CD4-positive, alpha-beta T cell treated with Interleukin-4 for 4 hours (primary cell): ENCODE results near the gene CLEC4G.
"Not testable (repeated sequence)": the region's sequence is repeated elsewhere in the genome, so short reads cannot be mapped to it uniquely, and the experiment has no call there.

Experiments
- DNase-seq: peaks from one replicate; pipeline ENCODE4 v3.0.0-alpha.2; 2020

The CLEC4G gene, protein sequence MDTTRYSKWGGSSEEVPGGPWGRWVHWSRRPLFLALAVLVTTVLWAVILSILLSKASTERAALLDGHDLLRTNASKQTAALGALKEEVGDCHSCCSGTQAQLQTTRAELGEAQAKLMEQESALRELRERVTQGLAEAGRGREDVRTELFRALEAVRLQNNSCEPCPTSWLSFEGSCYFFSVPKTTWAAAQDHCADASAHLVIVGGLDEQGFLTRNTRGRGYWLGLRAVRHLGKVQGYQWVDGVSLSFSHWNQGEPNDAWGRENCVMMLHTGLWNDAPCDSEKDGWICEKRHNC

GRCh38 chr19:7732045-7732444 is at the start of gene CLEC4G:
Gene CLEC4G, minus strand, starts transcription at chr19:7732110. Its CDS starts 8 bp downstream, at chr19:7732102.
- no peak for DNase-seq

GRCh38 chr19:7781157-7781556 is 49.2 kb upstream of the CLEC4G start:
- DNase-seq = no peak

DNA sequence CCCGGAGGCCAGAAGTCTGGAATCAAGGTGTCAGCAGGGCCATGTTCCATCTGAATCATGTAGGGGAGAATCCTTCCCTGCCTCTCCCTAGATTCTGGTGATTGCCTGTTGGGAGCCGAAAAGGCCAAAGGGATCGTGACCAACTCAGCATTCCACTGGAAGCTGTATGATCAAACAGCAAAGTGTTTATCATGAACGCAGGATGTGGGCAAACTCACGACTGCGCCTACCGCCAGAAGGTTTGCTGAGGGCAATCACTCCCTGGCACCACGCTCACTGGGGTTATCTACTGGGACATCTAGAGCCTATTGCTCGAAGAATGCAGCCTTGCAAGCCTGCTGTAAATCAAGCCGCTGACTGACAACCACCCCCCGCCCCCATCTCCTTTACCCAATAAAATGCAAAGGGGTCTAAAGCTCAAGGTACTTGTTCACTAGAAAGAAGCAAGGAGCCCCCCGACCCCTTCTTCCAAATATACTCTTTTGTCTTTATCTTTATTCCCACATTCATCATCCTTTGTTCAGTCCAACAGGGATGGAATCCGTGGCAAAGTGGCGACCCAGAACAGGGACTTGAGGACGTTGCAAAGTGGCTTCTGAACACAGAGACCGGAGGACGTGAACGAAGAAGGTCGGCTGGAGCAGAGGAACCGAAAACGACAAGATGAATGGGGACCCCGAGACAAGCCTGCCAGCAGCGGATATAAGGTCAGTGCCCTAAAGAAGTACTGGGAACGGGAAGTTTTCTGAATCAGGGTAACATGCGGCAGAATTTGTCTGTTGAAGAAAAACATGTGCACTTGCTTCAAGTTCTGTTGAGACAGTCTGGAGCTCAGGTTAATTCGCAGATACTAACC is 47.9 kb upstream of the CLEC4G start:
- no peak for DNase-seq

DNA sequence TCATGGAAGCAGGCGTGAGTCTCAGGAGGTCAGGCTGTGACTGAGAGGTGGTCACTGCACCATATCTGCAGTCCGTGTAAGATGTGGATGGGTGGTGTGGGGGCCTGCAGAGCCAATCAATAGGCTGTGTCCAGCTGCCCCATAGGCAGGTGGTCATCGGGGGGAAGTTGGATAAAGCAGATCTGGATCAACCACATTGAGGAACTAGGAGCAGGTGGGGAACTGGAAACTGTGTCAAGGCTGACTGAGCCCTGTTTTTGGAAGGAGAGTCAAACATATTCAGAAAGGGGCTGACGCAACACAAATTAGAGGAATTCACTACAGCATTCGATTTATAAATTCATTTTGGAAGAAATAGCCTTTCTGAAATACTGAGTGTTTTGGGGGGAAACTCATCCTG is 46.2 kb upstream of the CLEC4G start:
- DNase-seq = no peak

- no peak for DNase-seq
Measured at GRCh38 chr19:7775761-7776160, 43.9 kb upstream of the CLEC4G start.

GRCh38 chr19:7773841-7774240 is 41.9 kb upstream of the CLEC4G start:
- no peak for DNase-seq

DNA sequence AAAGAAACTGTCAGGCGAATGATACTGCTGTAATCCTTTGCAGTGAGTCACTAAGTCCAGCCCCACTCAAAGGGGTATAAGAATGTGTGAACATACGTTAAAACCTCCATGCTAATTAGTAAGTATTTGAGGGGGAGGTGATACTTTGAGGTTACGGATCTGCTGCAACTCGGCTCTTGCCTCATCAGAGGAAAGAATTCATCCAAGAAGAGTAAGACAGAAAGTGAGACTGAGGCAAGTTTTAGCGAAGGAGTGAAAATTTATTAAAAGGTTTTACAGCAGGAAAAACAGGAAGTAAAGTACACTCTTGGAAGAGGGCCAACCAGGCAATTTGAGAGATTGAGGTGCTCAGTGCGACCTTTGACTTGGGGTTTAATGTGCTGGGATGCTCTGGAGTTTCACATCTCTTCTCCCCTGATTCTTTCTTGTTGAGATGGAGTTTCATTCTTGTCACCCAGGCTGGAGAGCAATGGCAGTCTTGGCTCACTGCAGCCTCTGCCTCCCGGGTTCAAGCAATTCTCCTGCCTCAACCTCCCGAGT is 40.9 kb upstream of the CLEC4G start:
- peak; percentile 59 for DNase-seq

- DNase-seq = no peak
Measured at GRCh38 chr19:7771072-7771471, 39.2 kb upstream of the CLEC4G start.

GRCh38 chr19:7769171-7769570 is 37.3 kb upstream of the CLEC4G start:
- no peak for DNase-seq

GRCh38 chr19:7767487-7767886 is 35.6 kb upstream of the CLEC4G start:
- DNase-seq = no peak

GRCh38 chr19:7766535-7766934 is 34.6 kb upstream of the CLEC4G start:
- DNase-seq = no peak

DNA sequence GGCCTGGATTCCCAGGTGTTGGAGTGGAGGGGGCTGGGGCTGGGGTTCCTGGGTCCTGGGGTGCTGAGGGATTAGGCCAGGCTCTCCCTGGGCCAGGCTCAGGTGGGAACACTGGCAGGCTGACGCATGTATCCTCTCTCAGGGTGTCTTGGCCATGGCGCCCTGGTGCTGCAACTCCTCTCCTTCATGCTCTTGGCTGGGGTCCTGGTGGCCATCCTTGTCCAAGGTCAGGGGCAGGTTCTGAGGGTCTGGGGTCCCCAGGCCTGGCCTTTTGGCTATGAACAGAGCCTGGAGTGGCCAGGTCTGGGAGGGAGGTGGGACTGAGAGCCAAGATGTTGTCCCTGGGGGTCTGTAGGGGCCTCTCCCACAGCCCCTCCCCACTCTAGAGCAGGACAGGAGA is 33.1 kb upstream of the CLEC4G start:
- DNase-seq = not testable (repeated sequence)

GRCh38 chr19:7764157-7764556 is 32.2 kb upstream of the CLEC4G start:
- DNase-seq = not testable (repeated sequence)

GRCh38 chr19:7763696-7764095 is 31.8 kb upstream of the CLEC4G start:
- DNase-seq = no peak

DNA sequence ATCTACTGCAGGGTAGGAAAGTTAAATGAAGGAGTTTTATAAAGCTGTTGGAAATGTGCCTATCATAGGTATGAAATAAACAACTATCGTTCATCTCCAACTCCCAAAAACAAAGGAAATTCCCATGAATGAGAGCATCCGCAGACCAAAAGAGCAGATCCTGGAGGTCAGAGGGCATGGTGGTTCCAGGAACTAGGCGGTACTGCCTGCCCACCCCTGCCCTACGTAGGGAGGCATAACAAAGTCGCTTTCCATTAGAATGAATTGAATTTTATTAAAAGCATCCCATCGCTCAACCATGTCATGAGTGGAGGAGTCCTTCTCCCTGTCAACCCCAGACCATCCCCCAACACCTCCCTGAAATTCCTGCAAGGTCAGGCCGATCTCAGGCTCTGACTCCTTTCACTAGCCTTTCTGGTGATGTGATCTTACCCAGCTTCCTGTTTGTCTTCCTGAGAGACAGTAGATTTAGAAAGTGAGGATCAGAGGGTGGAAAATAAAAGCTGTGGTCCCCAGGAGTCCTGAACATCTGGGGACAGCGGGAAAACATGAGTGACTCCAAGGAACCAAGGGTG is 30.9 kb upstream of the CLEC4G start, which contains the start of gene CLEC4M:
Gene CLEC4M, plus strand, starts transcription at position 525 of the 575 bp plus-strand sequence. Its CDS starts 24 bp downstream, at position 549.
- no peak for DNase-seq

DNA sequence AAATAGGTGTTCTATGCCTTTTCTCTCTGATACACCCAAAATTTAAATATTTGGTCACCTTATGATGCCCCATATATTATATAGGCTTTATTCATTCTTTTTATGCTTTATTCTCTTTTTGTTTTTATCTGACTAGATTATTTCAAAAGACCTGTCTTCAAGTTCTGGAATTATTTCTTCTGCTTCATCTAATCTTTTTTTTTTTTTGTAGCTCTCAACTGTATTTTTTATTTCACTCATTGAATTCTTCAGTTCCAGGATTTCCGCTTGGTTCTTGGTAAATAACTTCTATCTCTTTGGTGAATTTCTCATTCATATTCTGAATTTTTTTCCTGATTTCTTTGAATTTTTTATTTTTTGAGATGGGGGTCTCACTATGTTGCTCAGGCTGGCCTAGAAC is 27.2 kb upstream of the CLEC4G start:
- DNase-seq = no peak

DNA sequence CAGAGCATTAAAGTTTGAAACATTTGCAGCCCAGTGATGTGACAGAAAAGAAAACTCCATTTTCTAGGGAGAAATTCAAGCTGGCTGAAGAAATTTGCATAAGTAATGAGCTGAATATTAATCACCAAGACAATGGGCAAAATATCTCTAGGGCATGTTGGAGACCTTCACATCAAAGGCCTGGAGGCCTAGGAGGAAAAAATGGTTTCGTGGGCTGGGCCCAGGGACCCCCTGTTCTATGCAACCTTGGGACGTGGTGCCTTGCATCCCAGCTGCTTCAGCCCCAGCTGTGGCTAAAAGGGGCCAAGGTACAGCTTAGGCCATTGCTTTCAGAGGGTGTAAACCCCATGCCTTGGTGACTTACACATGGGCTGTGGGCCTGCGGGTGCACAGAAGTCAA is 25.4 kb upstream of the CLEC4G start:
- DNase-seq = no peak

DNA sequence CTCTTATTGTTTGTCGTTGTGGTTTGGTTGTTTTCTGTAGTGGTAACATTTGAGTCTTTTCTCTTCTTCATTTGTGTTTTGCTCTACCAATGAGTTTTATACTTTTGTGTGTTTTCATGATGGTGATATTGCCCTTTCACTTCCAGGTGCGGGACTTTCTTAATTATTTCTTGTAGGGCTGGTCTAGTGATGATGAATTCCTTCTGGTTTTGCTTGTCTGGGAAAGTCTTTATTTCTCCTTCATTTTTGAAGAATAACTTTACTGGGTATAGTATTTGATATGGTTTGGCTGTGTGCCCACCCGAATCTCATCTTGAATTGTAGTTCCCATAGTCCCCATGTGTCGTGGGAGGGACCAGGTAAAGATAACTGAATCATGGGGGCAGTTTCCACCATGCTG is 24.3 kb upstream of the CLEC4G start:
- no peak for DNase-seq

DNA sequence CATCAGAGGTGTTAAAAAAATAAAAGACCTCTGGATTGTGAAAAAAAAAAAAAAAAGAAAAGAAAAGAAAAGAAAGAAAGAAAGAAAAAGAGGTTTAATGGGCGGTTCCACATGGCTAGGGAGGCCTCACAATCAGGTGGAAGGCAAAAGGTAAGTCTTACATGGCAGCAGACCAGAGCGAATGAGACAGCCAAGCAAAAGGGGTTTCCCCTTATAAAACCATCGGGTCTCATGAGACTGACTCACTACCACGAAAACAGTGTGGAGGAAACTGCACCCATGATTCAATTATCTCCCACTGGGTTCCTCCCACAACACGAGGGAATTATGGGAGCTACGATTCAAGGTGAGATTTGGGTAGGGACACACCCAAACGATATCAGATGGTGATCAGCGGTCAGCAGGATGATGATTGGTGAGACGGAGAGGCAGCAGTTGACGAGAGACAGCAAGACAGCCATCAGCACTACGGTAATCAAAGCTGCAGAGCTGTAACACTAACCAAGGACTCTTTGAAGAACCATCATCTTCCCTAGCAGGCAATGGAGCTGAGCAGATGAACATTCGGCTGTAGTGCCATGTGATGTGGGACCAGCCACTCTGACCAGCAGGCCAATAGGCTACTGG is 19.4 kb upstream of the CLEC4G start:
- peak; percentile 64 for DNase-seq

- DNase-seq = no peak
Measured at GRCh38 chr19:7748756-7749155, 16.8 kb upstream of the CLEC4G start.

DNA sequence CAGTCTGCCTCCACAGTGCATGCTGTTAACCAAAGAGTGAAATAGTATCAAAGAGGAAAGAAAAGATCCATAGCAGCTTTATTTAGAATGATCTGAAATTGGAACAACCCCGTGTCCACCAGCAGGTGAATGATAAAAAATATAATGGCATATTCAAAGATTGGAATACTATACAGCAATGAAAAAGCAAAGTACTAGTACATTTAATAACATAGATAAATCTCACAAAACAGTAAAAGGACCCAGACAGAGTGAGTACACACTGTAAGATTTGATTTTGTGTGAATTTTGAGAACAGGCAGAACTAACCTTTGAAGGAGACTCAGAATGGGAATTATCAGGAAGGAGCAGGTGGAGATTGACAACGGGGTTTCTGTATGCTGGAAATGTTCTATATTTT is 16.3 kb upstream of the CLEC4G start:
- DNase-seq = no peak

- DNase-seq = no peak
Measured at GRCh38 chr19:7746903-7747884, 15.3 kb upstream of the CLEC4G start, which contains the start of gene CD209. Gene CD209, minus strand, starts transcription at chr19:7747534. Its CDS starts 23 bp downstream, at chr19:7747511.
